Effector memory CD8-positive, alpha-beta T cell (primary cell): ENCODE measurements around the gene WDR7.

Source experiments
- ATAC-seq: fragments of 150-1000 bp; cut with Tn5 transposase; replicated peaks from 2 replicates; pipeline ENCODE4 v1.10.0; 2021; ENCODE audit warnings: mild to moderate bottlenecking, moderate library complexity
- DNase-seq, 3 experiments: peaks; one replicate each; pipeline ENCODE4 v3.0.0; 2021
- H3K27ac Mint-ChIP-seq, 2 donors: one replicate each; pipeline ENCODE4 v1.8.0; 2022; ENCODE audit warnings: mild to moderate bottlenecking in 2 of 2, mixed read lengths in 2 of 2, moderate library complexity in 2 of 2
- H3K27me3 Mint-ChIP-seq, 2 donors: one replicate each; pipeline ENCODE4 v1.8.0; 2022; ENCODE audit warnings: mixed read lengths in 2 of 2
- H3K36me3 Mint-ChIP-seq: one replicate; pipeline ENCODE4 v1.8.0; 2022; ENCODE audit warnings: mild to moderate bottlenecking, moderate library complexity, mixed read lengths; ENCODE audit not compliant: insufficient read depth
- H3K4me1 Mint-ChIP-seq, 2 donors: one replicate each; pipeline ENCODE4 v1.8.0; 2022; ENCODE audit warnings: low read depth in 2 of 2, mixed read lengths in 2 of 2
- H3K4me3 Mint-ChIP-seq, 2 donors: one replicate each; pipeline ENCODE4 v1.8.0; 2022; ENCODE audit warnings: mild to moderate bottlenecking in 2 of 2, mixed read lengths in 2 of 2, moderate library complexity in 2 of 2
- H3K9me3 Mint-ChIP-seq, 2 donors: one replicate each; pipeline ENCODE4 v1.8.0; 2022; ENCODE audit warnings: mixed read lengths in 2 of 2

WDR7 gene

GRCh38 chr18:57077786-57078552 is 426.8 kb downstream of the WDR7 start:
- peak overlapping the region; percentile 41 to 51 for H3K27ac Mint-ChIP-seq
- peak overlapping the region; percentile 41 to 47 for H3K4me3 Mint-ChIP-seq

GRCh38 chr18:57078614-57079013 is 427.5 kb downstream of the WDR7 start:
- H3K4me1 Mint-ChIP-seq: peaks cover 5 to 16% of the 10 kb centered on the region in 2 donors
- peak overlapping the region in 1 of 2 donors; percentile 47 for H3K4me3 Mint-ChIP-seq
- H3K27ac Mint-ChIP-seq: peak overlapping the region in 1 of 2 donors; percentile 51
- peaks cover 0 to 8% of the 10 kb centered on the region in 2 donors for H3K27me3 Mint-ChIP-seq
- H3K36me3 Mint-ChIP-seq: peaks cover 2% of the 10 kb centered on the region
- DNase-seq (no peak), ATAC-seq (no peak)
- no peaks in the 10 kb centered on the region for H3K9me3 Mint-ChIP-seq

More at GRCh38 chr18:57077786-57078552, 426.8 kb downstream of the WDR7 start:
- ATAC-seq: peak; percentile 77
- DNase-seq: peak; percentile 1 to 6 (median 5)
- Mint-ChIP-seq H3K9me3 (no peaks in the 10 kb centered on the region), H3K27me3 (peaks cover 0 to 8% of the 10 kb centered on the region in 2 donors), H3K36me3 (peaks cover 2% of the 10 kb centered on the region), H3K4me1 (peaks cover 5 to 16% of the 10 kb centered on the region in 2 donors)

GRCh38 chr18:57080479-57080878 is 429.3 kb downstream of the WDR7 start:
- Mint-ChIP-seq H3K36me3 (peaks cover under 1% of the 10 kb centered on the region), H3K9me3 (no peaks in the 10 kb centered on the region), H3K4me3 (no peak overlapping the region), H3K4me1 (peaks cover 19 to 31% of the 10 kb centered on the region in 2 donors), H3K27me3 (peaks cover 0 to 6% of the 10 kb centered on the region in 2 donors), H3K27ac (no peak overlapping the region)
- ATAC-seq (no peak), DNase-seq (no peak)

- no peaks in the 10 kb centered on the region for H3K36me3 Mint-ChIP-seq
- peaks cover 19 to 31% of the 10 kb centered on the region in 2 donors for H3K4me1 Mint-ChIP-seq
- DNase-seq: no peak
- no peak overlapping the region for H3K27ac Mint-ChIP-seq
- H3K4me3 Mint-ChIP-seq: no peak overlapping the region
- H3K9me3 Mint-ChIP-seq: no peaks in the 10 kb centered on the region
- ATAC-seq: no peak
- H3K27me3 Mint-ChIP-seq: peaks cover 0 to 10% of the 10 kb centered on the region in 2 donors
Measured at GRCh38 chr18:57081899-57082298, 430.7 kb downstream of the WDR7 start.

- no peaks in the 10 kb centered on the region for H3K9me3 Mint-ChIP-seq
- DNase-seq (no peak), ATAC-seq (no peak)
- no peaks in the 10 kb centered on the region for H3K36me3 Mint-ChIP-seq
- no peak overlapping the region for H3K27ac Mint-ChIP-seq
- no peak overlapping the region for H3K4me3 Mint-ChIP-seq
- peaks cover 14 to 18% of the 10 kb centered on the region in 2 donors for H3K4me1 Mint-ChIP-seq
- H3K27me3 Mint-ChIP-seq: peaks cover 0 to 20% of the 10 kb centered on the region in 2 donors
Measured at GRCh38 chr18:57083485-57083884, 432.3 kb downstream of the WDR7 start.

- H3K27ac Mint-ChIP-seq: peak overlapping the region; percentile 1 to 29
- peaks cover 1 to 24% of the 10 kb centered on the region in 2 donors for H3K27me3 Mint-ChIP-seq
- no peaks in the 10 kb centered on the region for H3K9me3 Mint-ChIP-seq
- H3K4me1 Mint-ChIP-seq: peaks cover 14 to 16% of the 10 kb centered on the region in 2 donors
- ATAC-seq (peak; percentile 24), DNase-seq (no peak)
- peak overlapping the region; percentile 35 to 62 for H3K4me3 Mint-ChIP-seq
- no peaks in the 10 kb centered on the region for H3K36me3 Mint-ChIP-seq
Measured at GRCh38 chr18:57084331-57085271, 433.4 kb downstream of the WDR7 start.

GRCh38 chr18:57085371-57085770 is 434.2 kb downstream of the WDR7 start:
- Mint-ChIP-seq H3K4me1 (peaks cover 14 to 16% of the 10 kb centered on the region in 2 donors), H3K27ac (no peak overlapping the region), H3K4me3 (peak overlapping the region in 1 of 2 donors; percentile 62), H3K36me3 (no peaks in the 10 kb centered on the region), H3K9me3 (no peaks in the 10 kb centered on the region), H3K27me3 (peaks cover 6 to 31% of the 10 kb centered on the region in 2 donors)
- no peak for DNase-seq
- no peak for ATAC-seq

GRCh38 chr18:57086163-57086562 is 435.0 kb downstream of the WDR7 start:
- H3K4me1 Mint-ChIP-seq: peaks cover 14 to 16% of the 10 kb centered on the region in 2 donors
- H3K4me3 Mint-ChIP-seq: no peak overlapping the region
- ATAC-seq (no peak), DNase-seq (no peak)
- peaks cover 6 to 32% of the 10 kb centered on the region in 2 donors for H3K27me3 Mint-ChIP-seq
- H3K27ac Mint-ChIP-seq: no peak overlapping the region
- no peaks in the 10 kb centered on the region for H3K36me3 Mint-ChIP-seq
- no peaks in the 10 kb centered on the region for H3K9me3 Mint-ChIP-seq
